ENCODE data around the gene DPM2. TPM values are rescaled to one million over a fixed set of nuclear protein-coding genes. Genes with fewer than 3 reads are reported as not detected.

The DPM2 gene
- total and polyA plus RNA-seq, 2 of the 4 experiments (the other 2 are of a cell fraction), result 10.8 to 60.6 TPM

Other genes with a start within 250 kb of the DPM2 start
- not detected in 2 replicates for gene CFAP157, start 230.9 kb downstream of the DPM2 start, total RNA-seq (2012; rRNA removed)
- 0.04 TPM in 1 of 2 replicates, not detected in the other for gene CFAP157, start 230.9 kb downstream of the DPM2 start, polyA plus RNA-seq (2012; rRNA removed)
- 5.4 and 8.3 TPM in 2 replicates for gene PTRH1, start 222.2 kb downstream of the DPM2 start, total RNA-seq (2012; rRNA removed)
- gene PTRH1, start 222.2 kb downstream of the DPM2 start, polyA plus RNA-seq (2012; rRNA removed), result 14.8 and 16.3 TPM in 2 replicates
- not detected in 2 replicates for gene TTC16, start 221.8 kb downstream of the DPM2 start, total RNA-seq (2012; rRNA removed)
- 0.02 and 0.03 TPM in 2 replicates for gene TTC16, start 221.8 kb downstream of the DPM2 start, polyA plus RNA-seq (2012; rRNA removed)
- gene TOR2A, start 202.6 kb downstream of the DPM2 start, total RNA-seq (2012; rRNA removed), result 0.90 and 1.1 TPM in 2 replicates
- 12.5 and 12.9 TPM in 2 replicates for gene TOR2A, start 202.6 kb downstream of the DPM2 start, polyA plus RNA-seq (2012; rRNA removed)
- under 0.01 and 0.28 TPM in 2 replicates for gene SH2D3C, start 159.2 kb downstream of the DPM2 start, total RNA-seq (2012; rRNA removed)
- 0.22 and 0.24 TPM in 2 replicates for gene SH2D3C, start 159.2 kb downstream of the DPM2 start, polyA plus RNA-seq (2012; rRNA removed)
- 28.9 and 30.3 TPM in 2 replicates for gene CDK9, start 151.8 kb downstream of the DPM2 start, total RNA-seq (2012; rRNA removed)
- 49.9 and 52.1 TPM in 2 replicates for gene CDK9, start 151.8 kb downstream of the DPM2 start, polyA plus RNA-seq (2012; rRNA removed)
- gene FPGS, start 135.0 kb downstream of the DPM2 start, total RNA-seq (2012; rRNA removed), result 43.9 and 45.5 TPM in 2 replicates
- gene FPGS, start 135.0 kb downstream of the DPM2 start, polyA plus RNA-seq (2012; rRNA removed), result 71.5 and 75.7 TPM in 2 replicates
- gene ENG, start 83.2 kb downstream of the DPM2 start, total RNA-seq (2012; rRNA removed), result 3.6 and 4.2 TPM in 2 replicates
- gene ENG, start 83.2 kb downstream of the DPM2 start, polyA plus RNA-seq (2012; rRNA removed), result 73.9 and 83.3 TPM in 2 replicates
- 44.8 and 51.4 TPM in 2 replicates for gene AK1, start 60.2 kb downstream of the DPM2 start, total RNA-seq (2012; rRNA removed)
- gene AK1, start 60.2 kb downstream of the DPM2 start, polyA plus RNA-seq (2012; rRNA removed), result 119 and 126 TPM in 2 replicates
- gene ST6GALNAC6, start 38.3 kb downstream of the DPM2 start, total RNA-seq (2012; rRNA removed), result 35.3 and 35.7 TPM in 2 replicates
- 47.6 and 48.6 TPM in 2 replicates for gene ST6GALNAC6, start 38.3 kb downstream of the DPM2 start, polyA plus RNA-seq (2012; rRNA removed)
- 11.9 and 12.5 TPM in 2 replicates for gene ST6GALNAC4, start 20.8 kb downstream of the DPM2 start, total RNA-seq (2012; rRNA removed)
- gene ST6GALNAC4, start 20.8 kb downstream of the DPM2 start, polyA plus RNA-seq (2012; rRNA removed), result 32.9 and 42.2 TPM in 2 replicates
- gene PIP5KL1, start 7.1 kb downstream of the DPM2 start, total RNA-seq (2012; rRNA removed), result 0.28 and 0.36 TPM in 2 replicates
- 2.7 and 3.6 TPM in 2 replicates for gene PIP5KL1, start 7.1 kb downstream of the DPM2 start, polyA plus RNA-seq (2012; rRNA removed)
- 1.1 TPM in 2 replicates for gene EEIG1, start 43.1 kb upstream of the DPM2 start, total RNA-seq (2012; rRNA removed)
- gene EEIG1, start 43.1 kb upstream of the DPM2 start, polyA plus RNA-seq (2012; rRNA removed), result 17.5 and 23.2 TPM in 2 replicates
- 8.3 and 9.7 TPM in 2 replicates for gene NAIF1, start 129.5 kb upstream of the DPM2 start, total RNA-seq (2012; rRNA removed)
- 10.1 and 10.4 TPM in 2 replicates for gene NAIF1, start 129.5 kb upstream of the DPM2 start, polyA plus RNA-seq (2012; rRNA removed)
- gene SLC25A25, start 130.4 kb upstream of the DPM2 start, total RNA-seq (2012; rRNA removed), result 17.9 and 20.3 TPM in 2 replicates
- 14.0 and 19.1 TPM in 2 replicates for gene SLC25A25, start 130.4 kb upstream of the DPM2 start, polyA plus RNA-seq (2012; rRNA removed)
- 90.3 and 107 TPM in 2 replicates for gene PTGES2, start 189.9 kb upstream of the DPM2 start, total RNA-seq (2012; rRNA removed)
- gene PTGES2, start 189.9 kb upstream of the DPM2 start, polyA plus RNA-seq (2012; rRNA removed), result 99.2 and 100 TPM in 2 replicates
- not detected in 2 replicates for gene LCN2, start 211.6 kb upstream of the DPM2 start, total RNA-seq (2012; rRNA removed)
- not detected in 2 replicates for gene LCN2, start 211.6 kb upstream of the DPM2 start, polyA plus RNA-seq (2012; rRNA removed)
- 25.1 and 27.5 TPM in 2 replicates for gene BBLN, start 222.4 kb upstream of the DPM2 start, total RNA-seq (2012; rRNA removed)
- 103 and 146 TPM in 2 replicates for gene BBLN, start 222.4 kb upstream of the DPM2 start, polyA plus RNA-seq (2012; rRNA removed)

All from IMR-90 (cell line).